Stimulated activated CD4-positive, alpha-beta T cell treated with anti-CD3 and anti-CD28 coated beads, TNF-alpha, amount 100 ng/mL, for 1 hour (primary cell): ENCODE results near the gene FAM8A1.

Experiments
- DNase-seq, 3 donors: peaks; one replicate each; pipeline ENCODE4 v3.0.0-alpha.2; 2020; ENCODE audit warnings: low read depth in 3 of 3, low spot score in 1 of 3

FAM8A1 gene

GRCh38 chr6:17600527-17601385, 654 bp downstream of the FAM8A1 start:
- peak in 1 of 3 donors; percentile 31 for DNase-seq

GRCh38 chr6:17601386-17601703, 1.2 kb downstream of the FAM8A1 start:
- DNase-seq: no peak

GRCh38 chr6:17602888-17603287, 2.8 kb downstream of the FAM8A1 start:
- no peak for DNase-seq

GRCh38 chr6:17606606-17607005, 6.5 kb downstream of the FAM8A1 start:
- DNase-seq: no peak

- DNase-seq: no peak
Measured at GRCh38 chr6:17610835-17611234, 10.7 kb downstream of the FAM8A1 start.

- DNase-seq: no peak
Measured at GRCh38 chr6:17612048-17612447, 11.9 kb downstream of the FAM8A1 start.

- no peak for DNase-seq
Measured at GRCh38 chr6:17615794-17616193, 15.7 kb downstream of the FAM8A1 start.

- DNase-seq: no peak
Measured at GRCh38 chr6:17621003-17621402, 20.9 kb downstream of the FAM8A1 start.

- no peak for DNase-seq
Measured at GRCh38 chr6:17622144-17622543, 22.0 kb downstream of the FAM8A1 start.

GRCh38 chr6:17624396-17624795, 24.3 kb downstream of the FAM8A1 start:
- no peak for DNase-seq

GRCh38 chr6:17628873-17629272, 28.8 kb downstream of the FAM8A1 start:
- DNase-seq: no peak

- no peak for DNase-seq
Measured at GRCh38 chr6:17629824-17630510, 29.9 kb downstream of the FAM8A1 start.

GRCh38 chr6:17630511-17631073, 30.5 kb downstream of the FAM8A1 start:
- no peak for DNase-seq

GRCh38 chr6:17632934-17633333, 32.8 kb downstream of the FAM8A1 start:
- DNase-seq: no peak

- no peak for DNase-seq
Measured at GRCh38 chr6:17633465-17634188, 33.5 kb downstream of the FAM8A1 start.

GRCh38 chr6:17635568-17635967, 35.5 kb downstream of the FAM8A1 start:
- DNase-seq: no peak

- no peak for DNase-seq
Measured at GRCh38 chr6:17638212-17638715, 38.2 kb downstream of the FAM8A1 start.

GRCh38 chr6:17640477-17640917, 40.4 kb downstream of the FAM8A1 start:
- no peak for DNase-seq

GRCh38 chr6:17648745-17649144, 48.6 kb downstream of the FAM8A1 start:
- no peak for DNase-seq

GRCh38 chr6:17650656-17651309, 50.7 kb downstream of the FAM8A1 start:
- no peak for DNase-seq
